Astrocyte of the cerebellum (primary cell): ENCODE data around the gene PYGO2.

Experiments used
- DNase-seq: peaks from one replicate; pipeline ENCODE4 v3.0.0-alpha.2; 2011; ENCODE audit warnings: low read depth
- H3K4me3 ChIP-seq: 2 replicates; pipeline ENCODE4 v1.5.1; 2011; ENCODE audit warnings: mild to moderate bottlenecking, low read depth, low read length, moderate library complexity
- in situ Hi-C: cut with HindIII; loops from 2 replicates; pipeline ENCODE4 v1.10.0; 2017; ENCODE audit warnings: low sequenced_read_pairs
- TF ChIP-seq, protein P1 (sequence below): IDR thresholded peaks from 2 replicates; pipeline ENCODE4 v1.5.1; 2012; ENCODE audit warnings: low read length, low read depth, moderate library complexity, mild to moderate bottlenecking; ENCODE audit errors: missing control alignments

Gene PYGO2

DNA sequence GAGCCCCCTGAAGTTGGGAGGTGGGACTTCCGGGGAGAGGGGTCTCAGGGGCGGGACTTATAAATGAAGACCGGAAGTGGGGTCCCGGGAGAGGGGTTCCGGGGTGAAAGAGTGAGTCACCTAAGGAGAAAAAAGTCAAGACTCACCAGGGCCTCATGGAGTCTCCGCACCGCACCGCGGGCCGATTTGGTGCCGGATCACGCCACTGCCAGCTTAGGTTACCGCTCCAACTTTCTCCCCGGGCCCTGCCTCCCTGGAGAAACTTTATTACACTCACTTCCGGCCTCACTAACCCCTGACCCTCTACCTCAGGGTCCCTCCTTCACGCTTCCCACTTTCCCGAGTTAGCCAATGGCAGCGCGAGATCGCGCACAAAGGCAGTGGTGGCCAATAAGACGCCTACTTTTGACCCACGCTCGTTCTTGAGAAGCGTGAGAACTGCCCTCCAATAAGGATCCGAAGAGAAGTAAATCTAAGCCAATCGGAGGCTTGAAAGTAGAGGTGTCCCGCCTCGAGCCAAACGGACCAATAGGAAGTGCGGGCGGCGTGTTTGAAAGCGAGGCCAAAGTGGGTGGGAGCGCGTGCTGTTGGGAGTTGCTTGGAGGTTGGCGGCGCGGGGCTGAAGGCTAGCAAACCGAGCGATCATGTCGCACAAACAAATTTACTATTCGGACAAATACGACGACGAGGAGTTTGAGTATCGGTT is 12.7 kb upstream of the PYGO2 start, which contains the start of gene CKS1B:
CKS1B (plus strand) TSS at position 580 of the 706 bp plus-strand sequence; CDS start at position 645, 65 bp downstream.
- TF ChIP-seq, protein P1, sequence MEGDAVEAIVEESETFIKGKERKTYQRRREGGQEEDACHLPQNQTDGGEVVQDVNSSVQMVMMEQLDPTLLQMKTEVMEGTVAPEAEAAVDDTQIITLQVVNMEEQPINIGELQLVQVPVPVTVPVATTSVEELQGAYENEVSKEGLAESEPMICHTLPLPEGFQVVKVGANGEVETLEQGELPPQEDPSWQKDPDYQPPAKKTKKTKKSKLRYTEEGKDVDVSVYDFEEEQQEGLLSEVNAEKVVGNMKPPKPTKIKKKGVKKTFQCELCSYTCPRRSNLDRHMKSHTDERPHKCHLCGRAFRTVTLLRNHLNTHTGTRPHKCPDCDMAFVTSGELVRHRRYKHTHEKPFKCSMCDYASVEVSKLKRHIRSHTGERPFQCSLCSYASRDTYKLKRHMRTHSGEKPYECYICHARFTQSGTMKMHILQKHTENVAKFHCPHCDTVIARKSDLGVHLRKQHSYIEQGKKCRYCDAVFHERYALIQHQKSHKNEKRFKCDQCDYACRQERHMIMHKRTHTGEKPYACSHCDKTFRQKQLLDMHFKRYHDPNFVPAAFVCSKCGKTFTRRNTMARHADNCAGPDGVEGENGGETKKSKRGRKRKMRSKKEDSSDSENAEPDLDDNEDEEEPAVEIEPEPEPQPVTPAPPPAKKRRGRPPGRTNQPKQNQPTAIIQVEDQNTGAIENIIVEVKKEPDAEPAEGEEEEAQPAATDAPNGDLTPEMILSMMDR: no peak

GRCh38 chr1:154973344-154974101 is 11.9 kb upstream of the PYGO2 start:
- in situ Hi-C loops: no loop called here
- TF ChIP-seq, protein P1: peak; percentile 19
- DNase-seq: peak; percentile 92
- H3K4me3 ChIP-seq: peak overlapping the region; percentile 55

More for the DNA sequence above, 12.7 kb upstream of the PYGO2 start, which contains the start of gene CKS1B:
- in situ Hi-C loops: no loop called here
- DNase-seq: peak; percentile 100
- H3K4me3 ChIP-seq: peak within 1 kb of the TSS; percentile 55

DNA sequence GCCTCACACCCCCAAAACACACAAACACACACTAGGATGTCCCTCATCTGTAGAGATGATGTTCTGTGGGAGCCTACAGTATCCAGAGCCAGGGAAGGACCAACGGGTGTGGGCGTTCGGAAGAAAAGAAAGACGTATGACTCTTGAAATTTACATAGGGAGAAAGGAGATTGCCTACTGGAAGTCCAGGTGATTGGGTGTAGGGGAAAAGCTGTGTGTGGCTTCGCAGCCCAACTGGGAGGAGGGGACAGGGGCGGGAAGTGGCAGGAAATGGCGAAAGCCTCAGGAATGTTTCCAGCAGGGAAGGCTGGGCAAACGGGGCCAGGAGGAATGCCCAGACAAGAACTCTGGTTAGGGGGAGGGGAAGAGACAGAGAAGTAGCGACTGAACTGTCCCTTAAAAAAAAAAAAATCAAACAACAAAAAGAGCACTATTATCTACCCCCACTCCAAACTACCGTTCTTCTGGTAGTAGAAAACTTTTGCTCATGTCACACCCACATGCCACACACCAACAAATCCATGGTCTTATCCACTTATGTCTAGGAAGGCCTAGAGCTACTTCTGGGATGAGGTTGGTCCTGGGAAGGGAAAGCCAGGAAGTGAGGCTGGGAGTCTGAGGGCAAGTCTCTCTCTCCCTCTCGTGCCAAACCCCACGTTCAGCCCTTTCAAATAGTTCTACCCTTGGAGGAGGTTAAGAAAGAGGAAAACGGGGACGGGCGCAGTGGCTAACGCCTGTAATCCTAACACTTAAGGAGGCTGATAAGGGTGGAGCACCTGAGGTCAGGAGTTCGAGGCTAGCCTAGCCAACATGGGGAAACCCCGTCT is 11.1 kb upstream of the PYGO2 start:
- in situ Hi-C loops: no loop called here
- DNase-seq: peak; percentile 85
- H3K4me3 ChIP-seq: peak overlapping the region; percentile 55
- TF ChIP-seq, protein P1: no peak

- peak overlapping the region; percentile 55 for H3K4me3 ChIP-seq
- TF ChIP-seq, protein P1: no peak
These were observed 10.6 kb upstream of the PYGO2 start for GRCh38 chr1:154972213-154972516.

DNA sequence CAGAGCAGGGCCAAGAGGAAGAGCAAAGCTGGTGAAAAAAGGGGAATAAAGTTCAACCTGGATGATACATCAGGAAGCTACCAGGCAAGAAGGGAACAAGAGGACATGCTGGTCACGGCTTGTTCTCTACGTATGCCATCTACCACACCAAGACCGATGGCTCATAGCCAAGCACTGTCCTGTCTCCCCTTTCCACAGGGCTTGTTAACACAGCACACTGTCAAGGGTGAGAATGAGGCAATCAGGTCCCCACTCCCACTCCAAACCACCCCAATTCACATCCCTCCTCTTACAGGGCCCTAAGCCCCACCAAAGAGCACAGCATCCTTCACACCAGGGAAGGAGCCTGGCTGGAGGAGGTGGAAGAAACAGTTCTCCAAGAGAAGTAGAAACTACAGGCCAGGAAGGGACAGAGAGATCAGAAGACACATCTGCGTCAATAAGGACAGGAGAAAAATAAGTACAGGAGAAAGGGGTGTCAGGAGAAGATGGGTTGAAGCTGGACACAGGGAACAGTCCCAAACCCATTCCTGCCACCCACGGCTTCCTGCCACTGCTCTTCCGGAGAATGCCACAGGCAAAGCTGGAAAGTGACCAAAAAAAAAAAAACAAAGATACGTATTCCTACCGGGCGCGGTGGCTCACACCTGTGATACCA is 9.9 kb upstream of the PYGO2 start:
- TF ChIP-seq, protein P1: no peak
- peak overlapping the region; percentile 81 for H3K4me3 ChIP-seq
- in situ Hi-C loops: no loop called here
- no peak for DNase-seq

More at GRCh38 chr1:154972213-154972516, 10.6 kb upstream of the PYGO2 start:
- no peak for DNase-seq
- in situ Hi-C loops: no loop called here
